WTC11 (cell line): ENCODE data around the gene IZUMO2.

ENCODE experiments used
- ATF2 ChIP-seq: sonication (generic); formaldehyde crosslinking; IDR thresholded peaks from 2 replicates; pipeline ENCODE4 v1.8.1; 2022; ENCODE audit warnings: low read depth, missing genetic modification reagents, borderline replicate concordance
- FOXJ3 ChIP-seq: sonication (generic); formaldehyde crosslinking; IDR thresholded peaks from 2 replicates; pipeline ENCODE4 v1.9.0; 2021; ENCODE audit warnings: missing genetic modification reagents, mild to moderate bottlenecking, borderline replicate concordance
- FOXK1 ChIP-seq: sonication (generic); formaldehyde crosslinking; IDR thresholded peaks from 2 replicates; pipeline ENCODE4 v1.8.0; 2022; ENCODE audit warnings: mild to moderate bottlenecking, moderate library complexity, missing genetic modification reagents
- MAX ChIP-seq: sonication (generic); formaldehyde crosslinking; IDR thresholded peaks from 2 replicates; pipeline ENCODE4 v1.8.0; 2022; ENCODE audit warnings: mild to moderate bottlenecking, missing genetic modification reagents
- NR2C2 ChIP-seq: sonication (generic); formaldehyde crosslinking; IDR thresholded peaks from 2 replicates; pipeline ENCODE4 v1.8.0; 2022; ENCODE audit warnings: mild to moderate bottlenecking, missing genetic modification reagents
- SP1 ChIP-seq: sonication (generic); formaldehyde crosslinking; conservative IDR thresholded peaks from 2 replicates; pipeline ENCODE4 v1.8.1; 2022; ENCODE audit warnings: missing genetic modification reagents
- USF1 ChIP-seq: sonication (generic); formaldehyde crosslinking; IDR thresholded peaks from 2 replicates; pipeline ENCODE4 v1.8.0; 2022; ENCODE audit warnings: mild to moderate bottlenecking, missing genetic modification reagents
- ZBTB21 ChIP-seq: sonication (generic); formaldehyde crosslinking; IDR thresholded peaks from 2 replicates; pipeline ENCODE4 v1.8.1; 2023; ENCODE audit warnings: mild to moderate bottlenecking, missing genetic modification reagents, borderline replicate concordance
- ZNF138 ChIP-seq: sonication (generic); formaldehyde crosslinking; conservative IDR thresholded peaks from 2 replicates; pipeline ENCODE4 v1.8.1; 2022; ENCODE audit warnings: mild to moderate bottlenecking, moderate library complexity, missing genetic modification reagents
- ZNF423 ChIP-seq: fragments of 250-450 bp; sonication (Bioruptor Pico); IDR thresholded peaks from 2 replicates; pipeline ENCODE4 v2.1.2; 2022; ENCODE audit warnings: mild to moderate bottlenecking, moderate library complexity
- TF ChIP-seq, protein P1 (sequence below): fragments of 200-600 bp; IDR thresholded peaks from 2 replicates; pipeline ENCODE4 v1.8.0; 2022; ENCODE audit warnings: antibody characterized with exemption
- TF ChIP-seq, protein P2 (sequence below): sonication (generic); formaldehyde crosslinking; IDR thresholded peaks from 2 replicates; pipeline ENCODE4 v1.8.1; 2022; ENCODE audit warnings: low read depth, mild to moderate bottlenecking, moderate library complexity, missing genetic modification reagents, borderline replicate concordance
- TF ChIP-seq, protein P3 (sequence below): sonication (generic); formaldehyde crosslinking; IDR thresholded peaks from 2 replicates; pipeline ENCODE4 v1.8.0; 2023; ENCODE audit warnings: missing genetic modification reagents, mild to moderate bottlenecking, borderline replicate concordance
- TF ChIP-seq, protein P4 (sequence below): sonication (generic); formaldehyde crosslinking; IDR thresholded peaks from 2 replicates; pipeline ENCODE4 v1.8.0; 2022; ENCODE audit warnings: mild to moderate bottlenecking, missing genetic modification reagents

DNA sequence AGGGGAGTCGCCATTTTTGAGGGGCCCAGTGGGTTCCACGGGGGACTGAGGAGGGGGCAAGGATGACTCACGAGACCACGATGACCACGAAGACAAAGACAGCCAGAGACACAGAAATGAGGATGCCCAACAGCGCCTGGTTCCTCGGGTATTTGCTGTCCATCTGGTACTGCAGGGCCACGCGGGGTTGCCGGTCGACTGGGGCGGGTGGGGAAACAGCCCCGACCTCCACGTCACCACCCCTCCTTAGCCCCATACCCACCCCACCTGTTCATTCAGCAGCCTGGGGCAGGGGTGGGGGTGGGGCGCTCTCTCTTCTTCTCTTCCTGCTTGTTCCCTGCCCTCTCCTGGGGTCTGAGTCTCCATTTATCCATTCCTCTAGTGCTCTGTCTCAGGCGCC is 8.6 kb downstream of the IZUMO2 start:
- no peak for TF ChIP-seq ZNF138
- no peak for TF ChIP-seq MAX (CRISPR knock-in tag)
- no peak for TF ChIP-seq NR2C2 (CRISPR knock-in tag)
- TF ChIP-seq FOXJ3 (CRISPR knock-in tag): no peak
- TF ChIP-seq ZNF423 (CRISPR knock-in tag): no peak
- TF ChIP-seq, protein P1, sequence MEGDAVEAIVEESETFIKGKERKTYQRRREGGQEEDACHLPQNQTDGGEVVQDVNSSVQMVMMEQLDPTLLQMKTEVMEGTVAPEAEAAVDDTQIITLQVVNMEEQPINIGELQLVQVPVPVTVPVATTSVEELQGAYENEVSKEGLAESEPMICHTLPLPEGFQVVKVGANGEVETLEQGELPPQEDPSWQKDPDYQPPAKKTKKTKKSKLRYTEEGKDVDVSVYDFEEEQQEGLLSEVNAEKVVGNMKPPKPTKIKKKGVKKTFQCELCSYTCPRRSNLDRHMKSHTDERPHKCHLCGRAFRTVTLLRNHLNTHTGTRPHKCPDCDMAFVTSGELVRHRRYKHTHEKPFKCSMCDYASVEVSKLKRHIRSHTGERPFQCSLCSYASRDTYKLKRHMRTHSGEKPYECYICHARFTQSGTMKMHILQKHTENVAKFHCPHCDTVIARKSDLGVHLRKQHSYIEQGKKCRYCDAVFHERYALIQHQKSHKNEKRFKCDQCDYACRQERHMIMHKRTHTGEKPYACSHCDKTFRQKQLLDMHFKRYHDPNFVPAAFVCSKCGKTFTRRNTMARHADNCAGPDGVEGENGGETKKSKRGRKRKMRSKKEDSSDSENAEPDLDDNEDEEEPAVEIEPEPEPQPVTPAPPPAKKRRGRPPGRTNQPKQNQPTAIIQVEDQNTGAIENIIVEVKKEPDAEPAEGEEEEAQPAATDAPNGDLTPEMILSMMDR: no peak
- no peak for TF ChIP-seq ATF2 (CRISPR knock-in tag)
- no peak for TF ChIP-seq ZBTB21 (CRISPR knock-in tag)
- TF ChIP-seq, protein P2, sequence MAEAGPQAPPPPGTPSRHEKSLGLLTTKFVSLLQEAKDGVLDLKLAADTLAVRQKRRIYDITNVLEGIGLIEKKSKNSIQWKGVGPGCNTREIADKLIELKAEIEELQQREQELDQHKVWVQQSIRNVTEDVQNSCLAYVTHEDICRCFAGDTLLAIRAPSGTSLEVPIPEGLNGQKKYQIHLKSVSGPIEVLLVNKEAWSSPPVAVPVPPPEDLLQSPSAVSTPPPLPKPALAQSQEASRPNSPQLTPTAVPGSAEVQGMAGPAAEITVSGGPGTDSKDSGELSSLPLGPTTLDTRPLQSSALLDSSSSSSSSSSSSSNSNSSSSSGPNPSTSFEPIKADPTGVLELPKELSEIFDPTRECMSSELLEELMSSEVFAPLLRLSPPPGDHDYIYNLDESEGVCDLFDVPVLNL: no peak
- TF ChIP-seq SP1: no peak
- no peak for TF ChIP-seq USF1
- TF ChIP-seq, protein P3, sequence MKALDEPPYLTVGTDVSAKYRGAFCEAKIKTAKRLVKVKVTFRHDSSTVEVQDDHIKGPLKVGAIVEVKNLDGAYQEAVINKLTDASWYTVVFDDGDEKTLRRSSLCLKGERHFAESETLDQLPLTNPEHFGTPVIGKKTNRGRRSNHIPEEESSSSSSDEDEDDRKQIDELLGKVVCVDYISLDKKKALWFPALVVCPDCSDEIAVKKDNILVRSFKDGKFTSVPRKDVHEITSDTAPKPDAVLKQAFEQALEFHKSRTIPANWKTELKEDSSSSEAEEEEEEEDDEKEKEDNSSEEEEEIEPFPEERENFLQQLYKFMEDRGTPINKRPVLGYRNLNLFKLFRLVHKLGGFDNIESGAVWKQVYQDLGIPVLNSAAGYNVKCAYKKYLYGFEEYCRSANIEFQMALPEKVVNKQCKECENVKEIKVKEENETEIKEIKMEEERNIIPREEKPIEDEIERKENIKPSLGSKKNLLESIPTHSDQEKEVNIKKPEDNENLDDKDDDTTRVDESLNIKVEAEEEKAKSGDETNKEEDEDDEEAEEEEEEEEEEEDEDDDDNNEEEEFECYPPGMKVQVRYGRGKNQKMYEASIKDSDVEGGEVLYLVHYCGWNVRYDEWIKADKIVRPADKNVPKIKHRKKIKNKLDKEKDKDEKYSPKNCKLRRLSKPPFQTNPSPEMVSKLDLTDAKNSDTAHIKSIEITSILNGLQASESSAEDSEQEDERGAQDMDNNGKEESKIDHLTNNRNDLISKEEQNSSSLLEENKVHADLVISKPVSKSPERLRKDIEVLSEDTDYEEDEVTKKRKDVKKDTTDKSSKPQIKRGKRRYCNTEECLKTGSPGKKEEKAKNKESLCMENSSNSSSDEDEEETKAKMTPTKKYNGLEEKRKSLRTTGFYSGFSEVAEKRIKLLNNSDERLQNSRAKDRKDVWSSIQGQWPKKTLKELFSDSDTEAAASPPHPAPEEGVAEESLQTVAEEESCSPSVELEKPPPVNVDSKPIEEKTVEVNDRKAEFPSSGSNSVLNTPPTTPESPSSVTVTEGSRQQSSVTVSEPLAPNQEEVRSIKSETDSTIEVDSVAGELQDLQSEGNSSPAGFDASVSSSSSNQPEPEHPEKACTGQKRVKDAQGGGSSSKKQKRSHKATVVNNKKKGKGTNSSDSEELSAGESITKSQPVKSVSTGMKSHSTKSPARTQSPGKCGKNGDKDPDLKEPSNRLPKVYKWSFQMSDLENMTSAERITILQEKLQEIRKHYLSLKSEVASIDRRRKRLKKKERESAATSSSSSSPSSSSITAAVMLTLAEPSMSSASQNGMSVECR (CRISPR knock-in tag): no peak
- TF ChIP-seq FOXK1 (CRISPR knock-in tag): no peak
- TF ChIP-seq, protein P4, sequence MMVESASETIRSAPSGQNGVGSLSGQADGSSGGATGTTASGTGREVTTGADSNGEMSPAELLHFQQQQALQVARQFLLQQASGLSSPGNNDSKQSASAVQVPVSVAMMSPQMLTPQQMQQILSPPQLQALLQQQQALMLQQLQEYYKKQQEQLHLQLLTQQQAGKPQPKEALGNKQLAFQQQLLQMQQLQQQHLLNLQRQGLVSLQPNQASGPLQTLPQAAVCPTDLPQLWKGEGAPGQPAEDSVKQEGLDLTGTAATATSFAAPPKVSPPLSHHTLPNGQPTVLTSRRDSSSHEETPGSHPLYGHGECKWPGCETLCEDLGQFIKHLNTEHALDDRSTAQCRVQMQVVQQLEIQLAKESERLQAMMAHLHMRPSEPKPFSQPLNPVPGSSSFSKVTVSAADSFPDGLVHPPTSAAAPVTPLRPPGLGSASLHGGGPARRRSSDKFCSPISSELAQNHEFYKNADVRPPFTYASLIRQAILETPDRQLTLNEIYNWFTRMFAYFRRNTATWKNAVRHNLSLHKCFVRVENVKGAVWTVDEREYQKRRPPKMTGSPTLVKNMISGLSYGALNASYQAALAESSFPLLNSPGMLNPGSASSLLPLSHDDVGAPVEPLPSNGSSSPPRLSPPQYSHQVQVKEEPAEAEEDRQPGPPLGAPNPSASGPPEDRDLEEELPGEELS (CRISPR knock-in tag): no peak
